Colonic mucosa (tissue), 4 donors: Measurements from ENCODE around the gene POLR1G. TPM values are rescaled to one million over a fixed set of nuclear protein-coding genes. Genes with fewer than 3 reads are reported as not detected.
A peak's percentile ranks its signal among the peaks of the same experiment; 100 is the strongest.

Experiments
- DNase-seq: peaks from one replicate; pipeline ENCODE4 v3.0.0-alpha.2; 2020
- H3K27ac ChIP-seq: fragments of 200-600 bp; one replicate; pipeline ENCODE4 v1.8.0; 2021
- H3K27me3 ChIP-seq: fragments of 200-600 bp; one replicate; pipeline ENCODE4 v1.8.0; 2021
- H3K36me3 ChIP-seq: fragments of 200-600 bp; one replicate; pipeline ENCODE4 v1.8.0; 2021
- H3K4me1 ChIP-seq: fragments of 200-600 bp; one replicate; pipeline ENCODE4 v1.8.0; 2021; ENCODE audit warnings: mild to moderate bottlenecking
- H3K4me3 ChIP-seq: fragments of 200-600 bp; one replicate; pipeline ENCODE4 v1.8.0; 2021
- H3K9ac ChIP-seq, 2 donors: one replicate each; pipeline ENCODE4 v1.7.0; 2013; ENCODE audit warnings: control low read depth in 2 of 2, low read depth in 2 of 2, low read length in 2 of 2
- H3K9me3 ChIP-seq: fragments of 200-600 bp; one replicate; pipeline ENCODE4 v1.8.0; 2021
- intact Hi-C: fragments of 100-400 bp; cut with DNase I; formaldehyde crosslinking; loops from one replicate; pipeline ENCODE4 v1.14.1; 2022
- total RNA-seq, 2 donors: library from RNA; stranded (reverse); fragmentation: NEBNext Ultra II Directional in 1 of 2; extraction: Animal tissue kit (Norgen Biotek cat#: 25700) in 1 of 2; gene quantifications; one replicate each; pipeline ENCODE4 v1.2.1, GENCODE V29; 2021
- TF ChIP-seq, protein P1 (sequence below): fragments of 200-600 bp; IDR thresholded peaks from one replicate; pipeline ENCODE4 v1.8.0; 2022; ENCODE audit warnings: antibody characterized with exemption, mild to moderate bottlenecking
- donor health status: healthy.
- donor health status: DM: no; HTN: no; CAD: no.
- donor health status: DM: no; HTN: no; CAD: no.

The POLR1G gene
- total RNA-seq, 2 donors from 2014 or later, result 2.0 to 8.5 TPM

DNA sequence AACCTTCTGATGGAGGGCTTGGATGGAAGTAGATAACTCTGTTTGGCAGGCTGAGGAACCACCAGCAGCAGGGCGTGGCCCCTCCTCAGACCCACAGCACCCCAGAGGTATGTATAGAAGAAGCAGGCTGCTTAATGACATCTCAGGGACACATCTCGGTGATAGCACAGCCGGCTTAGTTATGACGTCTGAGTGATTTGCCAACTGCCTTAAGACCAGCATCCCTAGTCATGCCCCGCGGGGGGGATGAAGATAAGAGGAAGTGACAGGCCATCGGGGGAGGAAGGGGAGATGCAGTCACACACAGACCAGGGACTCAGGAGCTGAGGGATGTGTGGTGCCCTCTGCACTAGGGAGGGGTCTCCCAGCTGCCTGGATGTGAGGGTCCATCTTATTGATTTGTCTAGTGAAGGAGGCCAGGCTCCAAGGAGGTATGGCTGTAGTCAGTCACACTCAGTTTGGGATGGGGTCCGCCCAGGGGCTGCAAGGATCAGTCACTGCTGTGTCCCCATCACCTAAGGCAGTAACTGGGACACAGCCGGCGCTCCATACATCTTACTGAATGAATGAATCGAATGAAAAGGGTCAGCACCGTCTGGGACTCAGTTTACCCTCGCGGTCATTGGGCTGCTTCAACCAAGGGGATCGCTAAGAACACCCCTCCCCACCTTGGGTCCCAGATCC lies 36.5 kb downstream of the POLR1G start:
- Histone ChIP-seq H3K27me3 (no peaks in the 10 kb centered on the region), H3K4me1 (no peaks in the 10 kb centered on the region), H3K9ac (peak overlapping the region; percentile 38 to 91), H3K4me3 (peak overlapping the region; percentile 31), H3K27ac (peak overlapping the region; percentile 72), H3K36me3 (no peaks in the 10 kb centered on the region), H3K9me3 (no peaks in the 10 kb centered on the region)
- peak; percentile 58 for DNase-seq
- intact Hi-C loops, result no loop called here
- TF ChIP-seq, protein P1, sequence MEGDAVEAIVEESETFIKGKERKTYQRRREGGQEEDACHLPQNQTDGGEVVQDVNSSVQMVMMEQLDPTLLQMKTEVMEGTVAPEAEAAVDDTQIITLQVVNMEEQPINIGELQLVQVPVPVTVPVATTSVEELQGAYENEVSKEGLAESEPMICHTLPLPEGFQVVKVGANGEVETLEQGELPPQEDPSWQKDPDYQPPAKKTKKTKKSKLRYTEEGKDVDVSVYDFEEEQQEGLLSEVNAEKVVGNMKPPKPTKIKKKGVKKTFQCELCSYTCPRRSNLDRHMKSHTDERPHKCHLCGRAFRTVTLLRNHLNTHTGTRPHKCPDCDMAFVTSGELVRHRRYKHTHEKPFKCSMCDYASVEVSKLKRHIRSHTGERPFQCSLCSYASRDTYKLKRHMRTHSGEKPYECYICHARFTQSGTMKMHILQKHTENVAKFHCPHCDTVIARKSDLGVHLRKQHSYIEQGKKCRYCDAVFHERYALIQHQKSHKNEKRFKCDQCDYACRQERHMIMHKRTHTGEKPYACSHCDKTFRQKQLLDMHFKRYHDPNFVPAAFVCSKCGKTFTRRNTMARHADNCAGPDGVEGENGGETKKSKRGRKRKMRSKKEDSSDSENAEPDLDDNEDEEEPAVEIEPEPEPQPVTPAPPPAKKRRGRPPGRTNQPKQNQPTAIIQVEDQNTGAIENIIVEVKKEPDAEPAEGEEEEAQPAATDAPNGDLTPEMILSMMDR, result no peak

DNA sequence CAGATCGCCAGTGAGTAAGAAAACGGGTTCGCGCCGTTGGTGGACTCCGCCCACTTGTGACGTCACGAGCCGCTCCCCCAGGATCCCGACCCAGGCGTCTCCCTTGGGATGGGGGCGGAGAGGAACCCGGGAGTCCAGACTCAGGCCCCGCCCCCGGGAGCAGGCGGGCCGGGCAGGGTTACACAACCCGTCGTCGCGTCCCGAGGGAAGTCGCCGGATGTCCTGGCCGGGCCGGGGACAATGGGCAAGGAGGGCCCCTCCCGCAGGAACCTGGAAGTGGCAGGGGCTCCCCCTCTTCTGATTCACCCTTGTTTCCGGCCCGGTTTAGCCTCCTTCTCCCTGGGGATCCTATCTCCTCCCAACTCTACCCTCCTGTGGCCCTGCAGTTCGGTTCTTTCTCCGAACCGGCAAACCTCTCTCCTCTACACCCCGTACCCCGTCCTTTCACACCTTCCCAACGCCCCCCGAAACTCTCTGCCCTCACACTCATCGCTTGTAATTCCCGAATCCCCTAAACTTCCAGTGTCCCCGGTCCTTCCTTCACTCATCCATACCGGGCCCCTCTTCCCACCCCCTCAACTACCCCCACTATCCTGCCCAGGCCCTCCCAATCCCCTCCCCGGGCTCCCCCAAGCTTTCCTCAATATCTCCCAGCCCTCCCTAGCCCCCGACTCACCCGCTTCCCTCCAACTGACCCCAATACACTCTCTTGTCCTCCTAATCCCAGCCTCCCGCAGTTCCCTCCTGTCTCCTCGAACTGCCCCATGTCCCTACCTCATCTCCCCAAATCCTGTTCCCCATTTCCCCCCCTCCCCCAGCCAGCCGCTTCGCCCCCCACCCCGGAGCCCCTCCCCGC lies 37.2 kb downstream of the POLR1G start:
- intact Hi-C loops, result no loop called here

DNA sequence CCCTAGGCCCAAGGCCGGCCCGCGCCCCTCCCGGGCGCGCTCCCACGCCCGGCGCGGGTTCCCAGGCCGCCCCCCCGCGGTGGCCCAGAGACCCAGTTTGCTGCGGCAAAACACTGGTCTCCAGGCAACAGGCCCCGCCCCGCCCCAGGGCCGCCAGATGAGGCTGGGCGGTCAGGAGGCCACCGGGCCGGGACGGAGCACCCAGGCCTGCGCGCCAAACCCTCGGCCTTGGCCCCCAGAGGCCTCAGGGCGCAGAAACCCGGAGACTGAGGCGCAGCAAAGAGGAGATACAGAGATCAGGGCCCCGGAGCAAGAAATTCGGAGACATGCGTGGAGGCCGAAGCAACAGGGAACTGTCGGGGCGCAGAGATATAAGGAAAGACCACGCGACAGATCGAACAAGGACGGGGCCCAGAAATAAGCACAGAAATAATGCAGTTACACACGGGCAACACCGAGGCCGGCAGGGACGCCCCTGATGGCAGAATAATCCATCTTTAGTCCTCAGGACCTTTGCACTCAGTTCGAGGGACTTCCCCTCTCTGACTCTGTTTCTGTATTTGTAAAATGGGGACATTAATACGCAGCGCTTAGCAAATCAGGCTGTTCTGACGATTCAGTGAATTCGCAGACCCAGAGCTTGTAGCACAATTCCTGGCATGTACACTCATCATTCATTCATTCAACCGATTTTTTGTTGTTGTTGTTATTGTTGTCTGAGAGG lies 38.0 kb downstream of the POLR1G start:
- Histone ChIP-seq H3K27me3 (no peaks in the 10 kb centered on the region), H3K9ac (peak overlapping the region; percentile 65 to 86), H3K36me3 (no peaks in the 10 kb centered on the region), H3K4me3 (peak overlapping the region; percentile 31), H3K4me1 (peaks cover 6% of the 10 kb centered on the region), H3K9me3 (no peaks in the 10 kb centered on the region), H3K27ac (peak overlapping the region; percentile 72)
- DNase-seq, result peak; percentile 97
- intact Hi-C loops, result no loop called here
- TF ChIP-seq, protein P1, result no peak

More for the DNA sequence above, 37.2 kb downstream of the POLR1G start:
- TF ChIP-seq, protein P1, result no peak
- no peaks in the 10 kb centered on the region for H3K36me3 ChIP-seq
- H3K9ac ChIP-seq, result peak overlapping the region; percentile 67 to 91
- no peaks in the 10 kb centered on the region for H3K27me3 ChIP-seq
- peak overlapping the region; percentile 31 for H3K4me3 ChIP-seq
- DNase-seq, result peak; percentile 97
- H3K4me1 ChIP-seq, result no peaks in the 10 kb centered on the region
- H3K27ac ChIP-seq, result peak overlapping the region; percentile 72
- H3K9me3 ChIP-seq, result no peaks in the 10 kb centered on the region

DNA sequence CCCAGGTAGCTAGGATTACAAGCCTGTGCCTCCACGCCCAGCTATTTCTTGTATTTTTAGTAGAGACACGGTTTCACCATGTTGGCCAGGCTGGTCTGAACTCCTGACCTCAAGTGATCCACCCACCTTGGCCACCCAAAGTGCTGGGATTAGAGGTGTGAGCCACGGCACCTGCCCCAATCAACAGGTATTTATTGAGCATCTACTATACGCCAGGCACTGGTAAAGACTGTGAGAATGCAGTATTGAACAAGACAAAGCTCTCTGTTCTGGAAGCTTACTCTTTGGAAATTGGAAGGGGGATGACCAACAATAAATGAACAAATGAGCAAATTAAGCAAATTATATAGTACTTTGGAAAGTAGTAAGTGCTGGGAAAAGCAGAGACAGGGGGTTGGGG lies 38.7 kb downstream of the POLR1G start:
- Histone ChIP-seq H3K9me3 (no peaks in the 10 kb centered on the region), H3K27ac (no peak overlapping the region), H3K27me3 (no peaks in the 10 kb centered on the region), H3K4me1 (peaks cover 13% of the 10 kb centered on the region), H3K4me3 (no peak overlapping the region), H3K36me3 (no peaks in the 10 kb centered on the region), H3K9ac (peak overlapping the region in 1 of 2 donors; percentile 86)
- no peak for DNase-seq
- intact Hi-C loops, result no loop called here
- TF ChIP-seq, protein P1, result no peak

DNA sequence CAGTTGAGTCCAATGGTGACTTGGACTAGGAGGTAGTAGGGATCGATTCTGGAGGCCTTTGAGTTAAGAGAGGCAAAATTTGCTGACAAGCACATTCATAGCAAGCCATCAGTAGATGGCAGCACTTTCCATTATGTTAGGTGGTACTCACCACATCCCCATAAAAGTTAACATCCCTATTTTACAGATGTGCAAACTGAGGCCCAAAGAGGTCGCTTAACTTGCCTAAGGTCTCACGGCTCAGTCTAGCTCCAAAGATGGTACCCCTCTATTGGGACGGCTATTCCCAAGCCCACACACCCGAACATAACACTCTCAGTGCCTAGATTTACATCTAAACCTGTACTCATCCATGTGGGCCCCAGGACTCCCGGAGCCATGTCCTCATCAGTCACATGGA lies 39.9 kb downstream of the POLR1G start:
- peaks cover 15% of the 10 kb centered on the region for H3K4me1 ChIP-seq
- peak overlapping the region in 1 of 2 donors; percentile 16 for H3K9ac ChIP-seq
- H3K27ac ChIP-seq, result no peak overlapping the region
- no peaks in the 10 kb centered on the region for H3K36me3 ChIP-seq
- intact Hi-C loops, result no loop called here
- H3K9me3 ChIP-seq, result no peaks in the 10 kb centered on the region
- H3K4me3 ChIP-seq, result no peak overlapping the region
- no peak for DNase-seq
- no peaks in the 10 kb centered on the region for H3K27me3 ChIP-seq
- TF ChIP-seq, protein P1, result no peak
